GM12891 (cell line): ENCODE measurements around the gene ELAC1.

Experiments used
- PAX5 ChIP-seq: IDR thresholded peaks from 2 replicates; pipeline ENCODE4 v1.6.1; 2011; ENCODE audit warnings: low read length, moderate library complexity, mild to moderate bottlenecking; ENCODE audit not compliant: insufficient read depth, severe bottlenecking
- POLR2A ChIP-seq: IDR thresholded peaks from 2 replicates; pipeline ENCODE4 v1.6.1; 2011; ENCODE audit warnings: low read depth, low read length, control low read depth
- POLR2AphosphoS5 ChIP-seq: IDR thresholded peaks from 2 replicates; pipeline ENCODE4 v1.6.1; 2011; ENCODE audit warnings: low read depth, low read length, control low read depth
- POU2F2 ChIP-seq: IDR thresholded peaks from 2 replicates; pipeline ENCODE4 v1.6.1; 2011; ENCODE audit warnings: low read depth, mild to moderate bottlenecking, control low read depth, low read length, moderate library complexity
- TAF1 ChIP-seq: IDR thresholded peaks from 2 replicates; pipeline ENCODE4 v1.6.1; 2011; ENCODE audit warnings: low read depth, low read length, control low read depth

DNA sequence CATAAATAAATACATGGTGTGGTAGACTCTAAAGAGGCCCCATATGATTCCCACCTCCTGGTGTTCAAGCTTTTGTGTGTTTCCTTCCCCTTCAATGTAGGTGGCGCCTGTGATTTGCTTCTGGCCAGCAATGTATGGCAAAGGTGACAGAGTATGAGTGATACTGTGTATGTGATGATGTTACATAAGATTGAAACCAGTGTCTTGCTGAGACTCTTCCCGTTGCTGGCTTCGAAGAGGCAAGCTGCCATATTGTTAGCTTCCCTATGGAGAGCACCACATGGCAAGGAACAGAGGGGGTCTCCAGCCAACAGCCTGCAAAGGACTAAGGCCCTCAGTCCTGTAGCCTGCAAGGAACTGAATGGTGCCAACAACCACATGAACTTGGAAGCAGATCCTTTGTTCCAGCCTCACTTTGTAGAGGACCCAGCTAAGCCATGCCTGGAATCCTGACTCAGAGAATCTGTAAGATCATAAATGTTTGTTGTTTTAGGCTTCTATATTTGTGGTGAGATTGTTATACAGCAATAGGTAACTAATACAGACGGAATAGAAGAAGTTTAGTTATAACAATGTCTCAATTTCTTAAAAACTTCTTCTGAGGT lies 60.5 kb downstream of the ELAC1 start:
- TF ChIP-seq POLR2AphosphoS5 (no peak), POLR2A (no peak), TAF1 (no peak), PAX5 (no peak), POU2F2 (no peak)
